HepG2 (cell line): Measurements from ENCODE around the gene HSDL2. TPM values are rescaled to one million over a fixed set of nuclear protein-coding genes. Genes with fewer than 3 reads are reported as not detected.

Experiments
- BRF2 ChIP-seq: sonication (generic); formaldehyde crosslinking; IDR thresholded peaks from 2 replicates; pipeline ENCODE4 v1.8.1; 2022; ENCODE audit warnings: mild to moderate bottlenecking, missing genetic modification reagents
- HNRNPUL1 ChIP-seq: fragments of 200-400 bp; formaldehyde crosslinking; IDR thresholded peaks from 2 replicates; pipeline ENCODE4 v1.6.1; 2017; ENCODE audit warnings: low read depth, mild to moderate bottlenecking, low read length, moderate library complexity
- NFE2L1 ChIP-seq: sonication (generic); formaldehyde crosslinking; IDR thresholded peaks from 2 replicates; pipeline ENCODE4 v1.4.0; 2020; ENCODE audit warnings: missing genetic modification reagents, mild to moderate bottlenecking, borderline replicate concordance
- NR2F6 ChIP-seq, 2 experiments: IDR thresholded peaks; 2 replicates each; pipeline ENCODE4 v1.6.1; 2016; ENCODE audit warnings: antibody characterized with exemption in 1 of 2, mild to moderate bottlenecking in 1 of 2
- PHF21A ChIP-seq: sonication (generic); formaldehyde crosslinking; IDR thresholded peaks from 2 replicates; pipeline ENCODE4 v1.5.0; 2020; ENCODE audit warnings: mild to moderate bottlenecking, missing genetic modification reagents
- SALL1 ChIP-seq: sonication (generic); formaldehyde crosslinking; IDR thresholded peaks from 2 replicates; pipeline ENCODE4 v1.8.0; 2022; ENCODE audit warnings: mild to moderate bottlenecking, missing genetic modification reagents
- SNAPC5 ChIP-seq: sonication (generic); formaldehyde crosslinking; IDR thresholded peaks from 2 replicates; pipeline ENCODE4 v1.8.1; 2023; ENCODE audit warnings: mild to moderate bottlenecking, missing genetic modification reagents, borderline replicate concordance
- THAP11 ChIP-seq: IDR thresholded peaks from 2 replicates; pipeline ENCODE4 v1.6.1; 2016; ENCODE audit warnings: missing biosample characterization, missing genetic modification reagents
- ZBTB25 ChIP-seq: IDR thresholded peaks from 2 replicates; pipeline ENCODE4 v1.6.1; 2018; ENCODE audit warnings: missing genetic modification reagents
- ZFP37 ChIP-seq: sonication (generic); formaldehyde crosslinking; IDR thresholded peaks from 2 replicates; pipeline ENCODE4 v1.4.0; 2020; ENCODE audit warnings: missing genetic modification reagents, borderline replicate concordance
- ZFP82 ChIP-seq: sonication (generic); formaldehyde crosslinking; IDR thresholded peaks from 2 replicates; pipeline ENCODE4 v1.5.1; 2020; ENCODE audit warnings: mild to moderate bottlenecking, missing genetic modification reagents, borderline replicate concordance
- ZNF260 ChIP-seq: sonication (generic); formaldehyde crosslinking; IDR thresholded peaks from 2 replicates; pipeline ENCODE4 v1.4.0; 2020; ENCODE audit warnings: missing genetic modification reagents, low read depth, mild to moderate bottlenecking, borderline replicate concordance
- ZNF350 ChIP-seq: sonication (generic); formaldehyde crosslinking; IDR thresholded peaks from 2 replicates; pipeline ENCODE4 v1.4.0; 2020; ENCODE audit warnings: mild to moderate bottlenecking, low read depth, missing genetic modification reagents, borderline replicate concordance
- ZNF503 ChIP-seq: sonication (generic); formaldehyde crosslinking; IDR thresholded peaks from 2 replicates; pipeline ENCODE4 v1.4.0; 2020; ENCODE audit warnings: missing genetic modification reagents
- ZNF816 ChIP-seq: sonication (generic); formaldehyde crosslinking; IDR thresholded peaks from 2 replicates; pipeline ENCODE4 v1.8.0; 2022; ENCODE audit warnings: missing genetic modification reagents, mild to moderate bottlenecking, borderline replicate concordance
- polyA plus RNA-seq, 8 experiments: library from polyadenylated mRNA; depleted of rRNA in 3 of 8; stranded (reverse) in 7 of 8; unstranded in 1 of 8; fragments of >200 nt; fragmentation: Illumina TruSeq in 4 of 8; extraction: Trizol in 4 of 8; gene quantifications; 2 replicates each; pipeline versions ENCODE4 v1.2.1 to v1.2.3, GENCODE V29; 2011 to 2016; ENCODE audit warnings: low read depth in 4 of 8, missing spikeins in 1 of 8, mixed read lengths in 1 of 8; ENCODE audit not compliant: insufficient read depth in 1 of 8
- total RNA-seq, 5 experiments: library from RNA; depleted of rRNA; stranded (reverse); fragments of >200 nt; fragmentation: Illumina TruSeq; extraction: Trizol; gene quantifications; 2 replicates each; pipeline ENCODE4 v1.2.3, GENCODE V29; 2016; ENCODE audit warnings: low read depth in 1 of 5
- TF ChIP-seq, protein P1 (sequence below): IDR thresholded peaks from 2 replicates; pipeline ENCODE4 v1.6.1; 2012; ENCODE audit warnings: inconsistent platforms
- TF ChIP-seq, protein P2 (sequence below): sonication (generic); formaldehyde crosslinking; conservative IDR thresholded peaks from 2 replicates; pipeline ENCODE4 v1.4.0; 2020; ENCODE audit warnings: missing genetic modification reagents
- TF ChIP-seq, protein P3 (sequence below): sonication (generic); formaldehyde crosslinking; IDR thresholded peaks from 2 replicates; pipeline ENCODE4 v1.4.0; 2020; ENCODE audit warnings: missing genetic modification reagents

The HSDL2 gene
- total and polyA plus RNA-seq, 2 of the 13 experiments (the other 11 are each of a cell fraction or from before 2014, with no cell fraction given): 55.3 to 80.2 TPM

DNA sequence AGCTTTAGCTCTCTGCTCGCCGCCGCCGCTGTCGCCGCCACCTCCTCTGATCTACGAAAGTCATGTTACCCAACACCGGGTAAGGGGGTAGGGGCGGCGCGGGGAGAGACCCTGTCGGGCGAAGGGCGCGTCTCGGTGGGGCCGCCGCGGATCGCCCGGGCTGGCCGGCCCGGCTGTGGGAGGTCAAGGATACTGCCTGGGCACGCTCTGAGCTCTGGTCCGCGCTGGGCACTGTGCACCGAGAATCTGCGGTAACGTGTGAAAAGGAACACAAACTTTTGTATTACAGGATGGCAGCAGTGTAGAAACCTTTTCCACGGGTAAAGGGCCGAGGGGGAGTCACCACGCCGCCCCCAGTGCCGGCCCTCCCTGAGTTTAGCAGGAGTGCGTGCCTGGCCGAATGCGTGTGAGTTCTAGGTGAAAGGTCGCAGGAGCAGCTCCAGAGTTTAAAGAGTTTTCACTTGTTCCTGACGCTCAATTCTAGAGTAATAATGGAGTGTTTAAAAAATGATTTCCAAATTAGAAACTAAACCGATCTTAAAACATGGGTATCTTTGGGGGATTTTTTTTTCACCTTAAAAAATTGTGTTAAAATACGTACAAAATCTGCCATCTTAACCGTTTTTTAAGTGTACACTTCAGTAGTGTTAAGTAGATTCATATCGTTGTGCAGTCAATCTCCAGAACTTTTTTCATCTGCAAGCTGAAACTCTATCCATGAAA is at the start of gene HSDL2 (continued):
- TF ChIP-seq ZNF503 (CRISPR knock-in tag) (no peak), SNAPC5 (CRISPR knock-in tag) (no peak), ZBTB25 (CRISPR knock-in tag) (no peak), THAP11 (CRISPR knock-in tag) (no peak), ZFP37 (no peak), ZNF350 (no peak; the same call in 1 of the 2 replicates), NFE2L1 (no peak), SALL1 (CRISPR knock-in tag) (0 out of 2 replicates have a peak, but pooled peaks have one; percentile 13), HNRNPUL1 (no peak), PHF21A (CRISPR knock-in tag) (no peak), ZNF260 (no peak), ZFP82 (CRISPR knock-in tag) (no peak), ZNF816 (CRISPR knock-in tag) (no peak), NR2F6 (IDR thresholded peaks at IDR 0.05) (no peak; the same call in 1 of the 2 replicates), NR2F6 (CRISPR knock-in tag; IDR thresholded peaks at IDR 0.05) (no peak), BRF2 (CRISPR knock-in tag) (0 out of 2 replicates have a peak, but pooled peaks have one; percentile 3)
- TF ChIP-seq, protein P1, sequence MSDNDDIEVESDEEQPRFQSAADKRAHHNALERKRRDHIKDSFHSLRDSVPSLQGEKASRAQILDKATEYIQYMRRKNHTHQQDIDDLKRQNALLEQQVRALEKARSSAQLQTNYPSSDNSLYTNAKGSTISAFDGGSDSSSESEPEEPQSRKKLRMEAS: no peak; the same call in 1 of the 2 replicates
- TF ChIP-seq, protein P2, sequence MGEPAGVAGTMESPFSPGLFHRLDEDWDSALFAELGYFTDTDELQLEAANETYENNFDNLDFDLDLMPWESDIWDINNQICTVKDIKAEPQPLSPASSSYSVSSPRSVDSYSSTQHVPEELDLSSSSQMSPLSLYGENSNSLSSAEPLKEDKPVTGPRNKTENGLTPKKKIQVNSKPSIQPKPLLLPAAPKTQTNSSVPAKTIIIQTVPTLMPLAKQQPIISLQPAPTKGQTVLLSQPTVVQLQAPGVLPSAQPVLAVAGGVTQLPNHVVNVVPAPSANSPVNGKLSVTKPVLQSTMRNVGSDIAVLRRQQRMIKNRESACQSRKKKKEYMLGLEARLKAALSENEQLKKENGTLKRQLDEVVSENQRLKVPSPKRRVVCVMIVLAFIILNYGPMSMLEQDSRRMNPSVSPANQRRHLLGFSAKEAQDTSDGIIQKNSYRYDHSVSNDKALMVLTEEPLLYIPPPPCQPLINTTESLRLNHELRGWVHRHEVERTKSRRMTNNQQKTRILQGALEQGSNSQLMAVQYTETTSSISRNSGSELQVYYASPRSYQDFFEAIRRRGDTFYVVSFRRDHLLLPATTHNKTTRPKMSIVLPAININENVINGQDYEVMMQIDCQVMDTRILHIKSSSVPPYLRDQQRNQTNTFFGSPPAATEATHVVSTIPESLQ: 0 out of 2 replicates have a peak, but pooled peaks have one; percentile 25
- TF ChIP-seq, protein P3, sequence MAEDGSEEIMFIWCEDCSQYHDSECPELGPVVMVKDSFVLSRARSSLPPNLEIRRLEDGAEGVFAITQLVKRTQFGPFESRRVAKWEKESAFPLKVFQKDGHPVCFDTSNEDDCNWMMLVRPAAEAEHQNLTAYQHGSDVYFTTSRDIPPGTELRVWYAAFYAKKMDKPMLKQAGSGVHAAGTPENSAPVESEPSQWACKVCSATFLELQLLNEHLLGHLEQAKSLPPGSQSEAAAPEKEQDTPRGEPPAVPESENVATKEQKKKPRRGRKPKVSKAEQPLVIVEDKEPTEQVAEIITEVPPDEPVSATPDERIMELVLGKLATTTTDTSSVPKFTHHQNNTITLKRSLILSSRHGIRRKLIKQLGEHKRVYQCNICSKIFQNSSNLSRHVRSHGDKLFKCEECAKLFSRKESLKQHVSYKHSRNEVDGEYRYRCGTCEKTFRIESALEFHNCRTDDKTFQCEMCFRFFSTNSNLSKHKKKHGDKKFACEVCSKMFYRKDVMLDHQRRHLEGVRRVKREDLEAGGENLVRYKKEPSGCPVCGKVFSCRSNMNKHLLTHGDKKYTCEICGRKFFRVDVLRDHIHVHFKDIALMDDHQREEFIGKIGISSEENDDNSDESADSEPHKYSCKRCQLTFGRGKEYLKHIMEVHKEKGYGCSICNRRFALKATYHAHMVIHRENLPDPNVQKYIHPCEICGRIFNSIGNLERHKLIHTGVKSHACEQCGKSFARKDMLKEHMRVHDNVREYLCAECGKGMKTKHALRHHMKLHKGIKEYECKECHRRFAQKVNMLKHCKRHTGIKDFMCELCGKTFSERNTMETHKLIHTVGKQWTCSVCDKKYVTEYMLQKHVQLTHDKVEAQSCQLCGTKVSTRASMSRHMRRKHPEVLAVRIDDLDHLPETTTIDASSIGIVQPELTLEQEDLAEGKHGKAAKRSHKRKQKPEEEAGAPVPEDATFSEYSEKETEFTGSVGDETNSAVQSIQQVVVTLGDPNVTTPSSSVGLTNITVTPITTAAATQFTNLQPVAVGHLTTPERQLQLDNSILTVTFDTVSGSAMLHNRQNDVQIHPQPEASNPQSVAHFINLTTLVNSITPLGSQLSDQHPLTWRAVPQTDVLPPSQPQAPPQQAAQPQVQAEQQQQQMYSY: no peak
